Measurements from ENCODE around the gene VSTM4. TPM values are rescaled to one million over a fixed set of nuclear protein-coding genes. Genes with fewer than 3 reads are reported as not detected.

VSTM4 gene
- total and polyA plus RNA-seq, 2 donors (not counting 1 experiment from before 2014, with no cell fraction given) = not detected

- intact Hi-C loops (cut with micrococcal nuclease) = no loop called here
- Mint-ChIP-seq H3K9me3 (ENCODE audit: insufficient read depth) (no peaks in the 10 kb centered on the region), H3K27ac (no peak overlapping the region), H3K4me1 (no peaks in the 10 kb centered on the region), H3K27me3 (peaks cover 5% of the 10 kb centered on the region), H3K4me3 (no peak overlapping the region)
- no peak overlapping the region for H3K4me3 ChIP-seq (ENCODE audit: control extremely low read depth in 1 of 5, extremely low read depth in 1 of 5, insufficient read depth in 1 of 5, low read depth in 2 of 5, low read length in 4 of 5)
- no peaks in the 10 kb centered on the region for H3K4me1 ChIP-seq (ENCODE audit: control insufficient read depth in 2 of 2, insufficient read depth in 2 of 2, low read length in 2 of 2)
- H4K20me1 ChIP-seq (ENCODE audit: control insufficient read depth, insufficient read depth, low read length, poor library complexity, severe bottlenecking) = no peaks in the 10 kb centered on the region
- DNase-seq (no peak), ATAC-seq (ENCODE audit: low read depth) (no peak)
- 84% methylated on average over 5 of the region's 8 CpGs for WGBS (ENCODE audit: insufficient coverage)
- POLR2A ChIA-PET = no interaction called here
- H3K36me3 ChIP-seq (replicated peaks in 1 of 2; ENCODE audit: control extremely low read depth in 1 of 2, control insufficient read depth in 1 of 2, extremely low read depth in 1 of 2, insufficient read depth in 2 of 2, low read length in 1 of 2) = no peaks in the 10 kb centered on the region
- CTCF ChIA-PET = no interaction called here
- no peak overlapping the region for H3K27ac ChIP-seq (ENCODE audit: low read length in 2 of 2)
- no peaks in the 10 kb centered on the region for H3K27me3 ChIP-seq (replicated peaks in 1 of 4; ENCODE audit: control extremely low read depth in 1 of 4, control insufficient read depth in 3 of 4, insufficient read depth in 4 of 4, low read length in 3 of 4)
- no peaks in the 10 kb centered on the region for H3K79me2 ChIP-seq (ENCODE audit: control insufficient read depth, insufficient read depth, low read length)
- H3K9ac ChIP-seq (ENCODE audit: low read length) = no peak overlapping the region
- no peak overlapping the region for H3K4me2 ChIP-seq (replicated peaks; ENCODE audit: low read depth, low read length, poor library complexity, severe bottlenecking)
- H3K9me3 ChIP-seq (ENCODE audit: control extremely low read depth in 1 of 3, control insufficient read depth in 2 of 3, insufficient read depth in 1 of 3, low read length in 2 of 3) = peaks cover 0 to 4% (median 0%) of the 10 kb centered on the region in 3 donors
- TF ChIP-seq EZH2 (IDR thresholded peaks at IDR 0.05; ENCODE audit: borderline replicate concordance, insufficient read depth, low read depth, low read length, poor library complexity, severe bottlenecking) = no peak
- TF ChIP-seq CTCF (IDR thresholded peaks at IDR 0.05) = no peak
- no peak overlapping the region for H2AFZ ChIP-seq (ENCODE audit: insufficient read depth, low read depth, low read length, poor library complexity, severe bottlenecking)
Measured at GRCh38 chr10:49035920-49036319, 79.4 kb downstream of the VSTM4 start.

- intact Hi-C loops (cut with micrococcal nuclease) = no loop called here
- Mint-ChIP-seq H3K4me1 (no peaks in the 10 kb centered on the region), H3K4me3 (no peak overlapping the region), H3K27ac (no peak overlapping the region), H3K9me3 (ENCODE audit: insufficient read depth) (no peaks in the 10 kb centered on the region), H3K27me3 (peaks cover 5% of the 10 kb centered on the region)
- POLR2A ChIA-PET = no interaction called here
- ATAC-seq (ENCODE audit: low read depth) (no peak), DNase-seq (no peak)
- Histone ChIP-seq H3K4me3 (ENCODE audit: control extremely low read depth in 1 of 5, extremely low read depth in 1 of 5, insufficient read depth in 1 of 5, low read depth in 2 of 5, low read length in 4 of 5) (no peak overlapping the region), H3K9ac (ENCODE audit: low read length) (no peak overlapping the region), H2AFZ (ENCODE audit: insufficient read depth, low read depth, low read length, poor library complexity, severe bottlenecking) (no peak overlapping the region), H4K20me1 (ENCODE audit: control insufficient read depth, insufficient read depth, low read length, poor library complexity, severe bottlenecking) (no peaks in the 10 kb centered on the region), H3K79me2 (ENCODE audit: control insufficient read depth, insufficient read depth, low read length) (no peaks in the 10 kb centered on the region), H3K27me3 (replicated peaks in 1 of 4; ENCODE audit: control extremely low read depth in 1 of 4, control insufficient read depth in 3 of 4, insufficient read depth in 4 of 4, low read length in 3 of 4) (no peaks in the 10 kb centered on the region), H3K27ac (ENCODE audit: low read length in 2 of 2) (no peak overlapping the region), H3K36me3 (replicated peaks in 1 of 2; ENCODE audit: control extremely low read depth in 1 of 2, control insufficient read depth in 1 of 2, extremely low read depth in 1 of 2, insufficient read depth in 2 of 2, low read length in 1 of 2) (no peaks in the 10 kb centered on the region), H3K4me2 (replicated peaks; ENCODE audit: low read depth, low read length, poor library complexity, severe bottlenecking) (no peak overlapping the region), H3K4me1 (ENCODE audit: control insufficient read depth in 2 of 2, insufficient read depth in 2 of 2, low read length in 2 of 2) (no peaks in the 10 kb centered on the region), H3K9me3 (ENCODE audit: control extremely low read depth in 1 of 3, control insufficient read depth in 2 of 3, insufficient read depth in 1 of 3, low read length in 2 of 3) (peaks cover 0 to 4% (median 0%) of the 10 kb centered on the region in 3 donors)
- WGBS (ENCODE audit: insufficient coverage) = 89% methylated on average over 5 of the region's 6 CpGs
- TF ChIP-seq EZH2 (IDR thresholded peaks at IDR 0.05; ENCODE audit: borderline replicate concordance, insufficient read depth, low read depth, low read length, poor library complexity, severe bottlenecking) (no peak), CTCF (IDR thresholded peaks at IDR 0.05) (no peak)
- CTCF ChIA-PET = no interaction called here
Measured at GRCh38 chr10:49034925-49035324, 80.4 kb downstream of the VSTM4 start.

All from B cell (primary cell).